ENCODE results near the gene CDYL2.

Gene CDYL2

DNA sequence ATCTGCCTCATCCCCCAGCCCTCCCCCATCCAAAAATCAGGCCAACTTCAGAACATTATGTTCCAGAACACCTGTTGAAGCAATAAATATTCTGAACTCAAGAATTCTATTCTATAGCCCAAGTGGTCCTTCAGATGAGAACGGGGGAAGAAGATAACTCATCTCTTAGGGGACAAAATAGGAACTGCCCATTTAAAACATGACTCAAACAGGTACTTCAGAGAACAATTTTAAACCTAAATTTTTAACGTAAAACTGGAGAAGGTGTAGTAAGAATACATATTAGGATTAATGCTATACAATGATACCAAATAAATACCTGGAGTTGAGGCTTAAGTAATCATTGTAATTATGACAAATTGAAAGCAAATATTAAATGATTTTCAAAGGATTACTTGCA, 112.1 kb downstream of the CDYL2 start:
- H3K4me3 ChIP-seq (ENCODE audit: low read depth, low read length): no peak overlapping the region
- no peak for TF ChIP-seq CTCF (IDR thresholded peaks at IDR 0.05; ENCODE audit: insufficient read depth, low read depth, low read length, missing control alignments)
- DNase-seq (ENCODE audit: low read depth): no peak

GRCh38 chr16:80691111-80691741, 113.2 kb downstream of the CDYL2 start:
- H3K4me3 ChIP-seq (ENCODE audit: low read depth, low read length): no peak overlapping the region
- no peak for TF ChIP-seq CTCF (IDR thresholded peaks at IDR 0.05; ENCODE audit: insufficient read depth, low read depth, low read length, missing control alignments)
- no peak for DNase-seq (ENCODE audit: low read depth)

DNA sequence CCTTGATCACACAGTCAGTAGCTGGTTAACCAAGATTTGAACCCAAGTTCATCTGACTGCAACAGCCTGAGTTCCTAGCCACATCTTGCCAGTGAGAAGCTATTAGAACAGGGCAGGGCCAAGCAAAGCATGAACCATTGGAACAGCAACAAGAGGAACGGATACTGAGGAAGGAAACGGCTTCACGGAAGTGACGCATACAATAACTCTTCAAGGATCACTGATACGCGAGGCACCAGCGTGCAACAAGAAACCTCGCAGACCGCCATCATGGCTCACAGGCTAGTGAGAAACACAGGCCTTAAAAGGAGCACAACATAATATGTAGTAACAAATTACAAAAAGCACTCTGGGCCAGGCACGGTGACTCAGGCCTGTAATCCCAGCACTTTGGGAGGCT, 114.9 kb downstream of the CDYL2 start:
- no peak for TF ChIP-seq CTCF (IDR thresholded peaks at IDR 0.05; ENCODE audit: insufficient read depth, low read depth, low read length, missing control alignments)
- no peak overlapping the region for H3K4me3 ChIP-seq (ENCODE audit: low read depth, low read length)
- DNase-seq (ENCODE audit: low read depth): no peak

DNA sequence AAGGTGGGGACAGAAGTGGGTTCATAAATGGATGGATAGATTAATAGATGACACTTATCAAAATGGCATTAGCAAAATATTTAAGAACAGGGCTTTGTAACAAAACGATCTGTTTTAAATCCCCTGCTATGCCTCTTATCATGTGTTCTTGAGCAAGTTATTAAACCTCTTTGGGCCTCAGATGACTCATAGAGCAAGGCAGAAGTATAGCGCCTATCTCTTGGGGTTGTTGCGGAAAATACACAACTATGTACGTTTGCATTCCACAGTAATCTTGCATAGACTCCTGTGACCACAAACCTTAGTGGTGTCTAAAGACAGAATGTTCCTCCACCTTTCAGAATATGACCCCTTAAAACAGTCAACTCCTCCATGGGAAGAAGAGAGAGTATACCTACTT, 116.8 kb downstream of the CDYL2 start:
- DNase-seq (ENCODE audit: low read depth): no peak
- H3K4me3 ChIP-seq (ENCODE audit: low read depth, low read length): no peak overlapping the region
- TF ChIP-seq CTCF (IDR thresholded peaks at IDR 0.05; ENCODE audit: insufficient read depth, low read depth, low read length, missing control alignments): no peak

DNA sequence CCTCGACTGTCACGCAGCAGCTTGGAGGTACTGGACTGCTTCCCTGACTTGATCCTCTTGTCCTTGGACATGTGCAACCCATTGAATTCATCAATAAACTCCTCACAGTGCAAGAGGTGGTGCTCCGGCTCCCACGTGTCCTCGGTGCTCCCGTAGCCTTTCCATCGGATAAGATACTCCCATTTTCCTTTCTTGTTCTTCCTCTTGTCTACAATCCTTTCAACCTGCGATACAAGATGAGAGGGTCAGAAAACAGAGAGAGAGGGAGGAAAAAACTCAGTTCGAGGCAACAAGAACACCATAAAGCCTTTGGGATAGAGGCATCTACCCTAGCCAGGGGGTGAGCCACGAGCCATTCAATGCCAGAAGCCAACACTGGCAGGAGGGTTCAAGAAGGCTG, 119.5 kb downstream of the CDYL2 start:
- no peak for DNase-seq (ENCODE audit: low read depth)
- H3K4me3 ChIP-seq (ENCODE audit: low read depth, low read length): no peak overlapping the region
- TF ChIP-seq CTCF (IDR thresholded peaks at IDR 0.05; ENCODE audit: insufficient read depth, low read depth, low read length, missing control alignments): no peak

DNA sequence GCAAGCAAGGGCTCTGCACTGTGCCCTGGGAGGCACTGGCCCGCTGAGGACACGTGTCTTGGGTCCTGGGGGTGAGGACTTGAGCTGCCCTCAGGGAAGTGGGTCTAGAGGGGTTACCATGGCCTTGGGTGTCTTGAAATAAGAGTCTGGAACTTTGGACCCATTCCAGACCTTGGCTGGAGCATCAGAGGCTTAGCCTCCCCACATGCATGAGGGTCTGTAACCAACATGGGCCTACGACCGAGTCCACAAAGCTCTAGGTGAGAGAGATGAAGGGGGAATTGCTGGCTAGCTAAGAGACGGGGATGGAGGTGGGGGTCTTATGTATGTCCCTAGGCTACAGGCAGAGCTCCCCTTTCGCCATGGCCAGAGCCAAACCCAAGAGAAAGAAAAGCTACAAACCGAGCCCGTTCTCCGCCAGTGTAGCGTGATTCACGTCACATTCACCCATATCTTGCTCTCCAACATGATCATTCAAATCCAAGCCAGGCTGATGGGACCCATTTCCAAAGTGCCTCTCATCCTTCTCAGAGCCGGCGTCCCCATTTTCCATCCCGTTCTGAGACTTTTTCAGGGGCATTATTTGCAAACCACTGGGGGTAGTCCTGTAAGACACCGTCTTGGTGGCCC, 120.1 kb downstream of the CDYL2 start:
- DNase-seq (ENCODE audit: low read depth): no peak
- no peak for TF ChIP-seq CTCF (IDR thresholded peaks at IDR 0.05; ENCODE audit: insufficient read depth, low read depth, low read length, missing control alignments)
- H3K4me3 ChIP-seq (ENCODE audit: low read depth, low read length): no peak overlapping the region

DNA sequence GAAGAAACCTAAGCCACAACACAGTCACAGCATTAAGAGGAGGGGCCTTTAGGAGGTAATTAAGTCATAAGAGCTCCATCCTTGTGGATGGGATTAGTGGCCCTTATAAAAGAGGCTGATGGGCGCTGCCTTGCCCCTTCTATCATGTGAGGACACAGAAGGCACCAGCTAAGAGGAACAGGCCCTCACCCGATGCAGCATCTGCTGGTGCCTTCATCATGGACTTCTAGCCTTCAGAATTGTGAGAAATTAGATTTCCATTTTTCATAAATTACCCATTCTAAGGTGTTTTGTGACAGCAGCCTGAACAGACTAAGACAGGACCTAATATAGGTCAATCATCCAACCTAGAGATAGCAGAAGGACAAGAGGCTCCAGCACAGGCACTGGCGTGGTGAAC, 120.8 kb downstream of the CDYL2 start:
- TF ChIP-seq CTCF (IDR thresholded peaks at IDR 0.05; ENCODE audit: insufficient read depth, low read depth, low read length, missing control alignments): no peak
- no peak overlapping the region for H3K4me3 ChIP-seq (ENCODE audit: low read depth, low read length)
- DNase-seq (ENCODE audit: low read depth): no peak
